ENCODE measurements around the gene LCP2.

The LCP2 gene

GRCh38 chr5:170296036-170296934, 1.3 kb downstream of the LCP2 start:
- H3K4me3 ChIP-seq (ENCODE audit: low read depth, low read length): no peak overlapping the region

GRCh38 chr5:170294556-170294955, 3.0 kb downstream of the LCP2 start:
- Histone ChIP-seq H3K79me2 (ENCODE audit: control insufficient read depth, insufficient read depth, low read length, unreplicated experiment) (no peaks in the 10 kb centered on the region), H3K27ac (ENCODE audit: low read depth, low read length) (no peak overlapping the region), H3K36me3 (ENCODE audit: insufficient read depth, low read length) (no peaks in the 10 kb centered on the region), H2AFZ (ENCODE audit: low read length, unreplicated experiment) (no peak overlapping the region), H3K4me1 (ENCODE audit: control insufficient read depth, insufficient read depth, low read length, unreplicated experiment) (no peaks in the 10 kb centered on the region), H3K4me3 (ENCODE audit: low read depth, low read length) (no peak overlapping the region), H3K27me3 (ENCODE audit: insufficient read depth, low read length) (peaks cover 83% of the 10 kb centered on the region)

More at GRCh38 chr5:170296036-170296934, 1.3 kb downstream of the LCP2 start:
- Histone ChIP-seq H2AFZ (ENCODE audit: low read length, unreplicated experiment) (no peak overlapping the region), H3K27me3 (ENCODE audit: insufficient read depth, low read length) (peaks cover 66% of the 10 kb centered on the region), H3K27ac (ENCODE audit: low read depth, low read length) (no peak overlapping the region), H3K79me2 (ENCODE audit: control insufficient read depth, insufficient read depth, low read length, unreplicated experiment) (no peaks in the 10 kb centered on the region), H3K4me1 (ENCODE audit: control insufficient read depth, insufficient read depth, low read length, unreplicated experiment) (no peaks in the 10 kb centered on the region), H3K36me3 (ENCODE audit: insufficient read depth, low read length) (no peaks in the 10 kb centered on the region)

- H3K4me1 ChIP-seq (ENCODE audit: control insufficient read depth, insufficient read depth, low read length, unreplicated experiment): no peaks in the 10 kb centered on the region
- H3K4me3 ChIP-seq (ENCODE audit: low read depth, low read length): no peak overlapping the region
- H2AFZ ChIP-seq (ENCODE audit: low read length, unreplicated experiment): no peak overlapping the region
- H3K27me3 ChIP-seq (ENCODE audit: insufficient read depth, low read length): peaks cover 87% of the 10 kb centered on the region
- no peak overlapping the region for H3K27ac ChIP-seq (ENCODE audit: low read depth, low read length)
- H3K79me2 ChIP-seq (ENCODE audit: control insufficient read depth, insufficient read depth, low read length, unreplicated experiment): no peaks in the 10 kb centered on the region
- H3K36me3 ChIP-seq (ENCODE audit: insufficient read depth, low read length): no peaks in the 10 kb centered on the region
Observed at GRCh38 chr5:170294057-170294456, 3.5 kb downstream of the LCP2 start.

GRCh38 chr5:170293273-170293672, 4.3 kb downstream of the LCP2 start:
- no peak overlapping the region for H3K4me3 ChIP-seq (ENCODE audit: low read depth, low read length)
- no peaks in the 10 kb centered on the region for H3K4me1 ChIP-seq (ENCODE audit: control insufficient read depth, insufficient read depth, low read length, unreplicated experiment)
- H3K79me2 ChIP-seq (ENCODE audit: control insufficient read depth, insufficient read depth, low read length, unreplicated experiment): no peaks in the 10 kb centered on the region
- no peak overlapping the region for H2AFZ ChIP-seq (ENCODE audit: low read length, unreplicated experiment)
- H3K27me3 ChIP-seq (ENCODE audit: insufficient read depth, low read length): peaks cover 94% of the 10 kb centered on the region
- H3K27ac ChIP-seq (ENCODE audit: low read depth, low read length): no peak overlapping the region
- H3K36me3 ChIP-seq (ENCODE audit: insufficient read depth, low read length): no peaks in the 10 kb centered on the region

- Histone ChIP-seq H3K27ac (ENCODE audit: low read depth, low read length) (no peak overlapping the region), H3K79me2 (ENCODE audit: control insufficient read depth, insufficient read depth, low read length, unreplicated experiment) (no peaks in the 10 kb centered on the region), H3K27me3 (ENCODE audit: insufficient read depth, low read length) (peaks cover 92% of the 10 kb centered on the region), H3K36me3 (ENCODE audit: insufficient read depth, low read length) (no peaks in the 10 kb centered on the region), H3K4me1 (ENCODE audit: control insufficient read depth, insufficient read depth, low read length, unreplicated experiment) (no peaks in the 10 kb centered on the region), H3K4me3 (ENCODE audit: low read depth, low read length) (no peak overlapping the region), H2AFZ (ENCODE audit: low read length, unreplicated experiment) (no peak overlapping the region)
Observed at GRCh38 chr5:170292179-170293104, 5.1 kb downstream of the LCP2 start.

- Histone ChIP-seq H3K27me3 (ENCODE audit: insufficient read depth, low read length) (peaks cover 94% of the 10 kb centered on the region), H3K4me3 (ENCODE audit: low read depth, low read length) (no peak overlapping the region), H3K4me1 (ENCODE audit: control insufficient read depth, insufficient read depth, low read length, unreplicated experiment) (no peaks in the 10 kb centered on the region), H3K79me2 (ENCODE audit: control insufficient read depth, insufficient read depth, low read length, unreplicated experiment) (no peaks in the 10 kb centered on the region), H3K27ac (ENCODE audit: low read depth, low read length) (no peak overlapping the region), H3K36me3 (ENCODE audit: insufficient read depth, low read length) (no peaks in the 10 kb centered on the region), H2AFZ (ENCODE audit: low read length, unreplicated experiment) (no peak overlapping the region)
Observed at GRCh38 chr5:170290498-170290897, 7.1 kb downstream of the LCP2 start.

GRCh38 chr5:170289764-170290163, 7.8 kb downstream of the LCP2 start:
- Histone ChIP-seq H3K27me3 (ENCODE audit: insufficient read depth, low read length) (peaks cover 94% of the 10 kb centered on the region), H3K27ac (ENCODE audit: low read depth, low read length) (no peak overlapping the region), H3K4me3 (ENCODE audit: low read depth, low read length) (no peak overlapping the region), H3K79me2 (ENCODE audit: control insufficient read depth, insufficient read depth, low read length, unreplicated experiment) (no peaks in the 10 kb centered on the region), H3K4me1 (ENCODE audit: control insufficient read depth, insufficient read depth, low read length, unreplicated experiment) (no peaks in the 10 kb centered on the region), H3K36me3 (ENCODE audit: insufficient read depth, low read length) (no peaks in the 10 kb centered on the region), H2AFZ (ENCODE audit: low read length, unreplicated experiment) (no peak overlapping the region)

GRCh38 chr5:170289121-170289520, 8.5 kb downstream of the LCP2 start:
- H3K4me1 ChIP-seq (ENCODE audit: control insufficient read depth, insufficient read depth, low read length, unreplicated experiment): no peaks in the 10 kb centered on the region
- H3K27me3 ChIP-seq (ENCODE audit: insufficient read depth, low read length): peaks cover 93% of the 10 kb centered on the region
- no peaks in the 10 kb centered on the region for H3K79me2 ChIP-seq (ENCODE audit: control insufficient read depth, insufficient read depth, low read length, unreplicated experiment)
- no peak overlapping the region for H3K27ac ChIP-seq (ENCODE audit: low read depth, low read length)
- H3K36me3 ChIP-seq (ENCODE audit: insufficient read depth, low read length): no peaks in the 10 kb centered on the region
- H2AFZ ChIP-seq (ENCODE audit: low read length, unreplicated experiment): no peak overlapping the region
- H3K4me3 ChIP-seq (ENCODE audit: low read depth, low read length): no peak overlapping the region

- Histone ChIP-seq H3K36me3 (ENCODE audit: insufficient read depth, low read length) (no peaks in the 10 kb centered on the region), H2AFZ (ENCODE audit: low read length, unreplicated experiment) (no peak overlapping the region), H3K4me1 (ENCODE audit: control insufficient read depth, insufficient read depth, low read length, unreplicated experiment) (no peaks in the 10 kb centered on the region), H3K79me2 (ENCODE audit: control insufficient read depth, insufficient read depth, low read length, unreplicated experiment) (no peaks in the 10 kb centered on the region), H3K4me3 (ENCODE audit: low read depth, low read length) (no peak overlapping the region), H3K27me3 (ENCODE audit: insufficient read depth, low read length) (peaks cover 93% of the 10 kb centered on the region), H3K27ac (ENCODE audit: low read depth, low read length) (no peak overlapping the region)
Observed at GRCh38 chr5:170288551-170288950, 9.0 kb downstream of the LCP2 start.

GRCh38 chr5:170288151-170288550, 9.4 kb downstream of the LCP2 start:
- H3K4me1 ChIP-seq (ENCODE audit: control insufficient read depth, insufficient read depth, low read length, unreplicated experiment): no peaks in the 10 kb centered on the region
- H3K36me3 ChIP-seq (ENCODE audit: insufficient read depth, low read length): no peaks in the 10 kb centered on the region
- H3K79me2 ChIP-seq (ENCODE audit: control insufficient read depth, insufficient read depth, low read length, unreplicated experiment): no peaks in the 10 kb centered on the region
- peaks cover 93% of the 10 kb centered on the region for H3K27me3 ChIP-seq (ENCODE audit: insufficient read depth, low read length)
- no peak overlapping the region for H3K4me3 ChIP-seq (ENCODE audit: low read depth, low read length)
- no peak overlapping the region for H3K27ac ChIP-seq (ENCODE audit: low read depth, low read length)
- no peak overlapping the region for H2AFZ ChIP-seq (ENCODE audit: low read length, unreplicated experiment)

Data from ACC112 (cell line).